ENCODE measurements around the gene FCN2. TPM values are rescaled to one million over a fixed set of nuclear protein-coding genes. Genes with fewer than 3 reads are reported as not detected.

The FCN2 gene
- polyA plus RNA-seq, 1 of the 3 experiments (the other 2 are of a cell fraction), result not detected

DNA sequence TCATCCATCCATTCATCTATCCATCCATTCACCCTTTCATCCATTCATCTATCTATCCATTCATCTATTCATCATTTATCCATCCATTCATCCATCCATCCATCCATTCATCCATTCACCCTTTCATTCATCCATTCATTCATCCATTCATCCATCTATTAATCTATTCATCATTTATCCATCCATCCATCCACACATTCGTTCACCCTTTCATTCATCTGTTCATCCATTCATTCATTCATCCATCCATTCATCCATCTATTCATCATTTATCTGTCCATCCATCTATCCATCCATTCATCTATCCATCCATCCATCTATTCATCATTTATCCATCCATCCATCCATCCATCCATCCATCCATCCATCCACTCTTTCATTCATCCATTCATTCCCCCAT is 33.9 kb upstream of the FCN2 start:
- Histone ChIP-seq H3K27ac (ENCODE audit: low read depth in 2 of 2, low read length in 1 of 2) (no peak overlapping the region), H4K20me1 (ENCODE audit: insufficient read depth) (no peaks in the 10 kb centered on the region; the same call in 1 of the 2 replicates), H3K4me2 (no peak overlapping the region), H3K9ac (no peak overlapping the region), H3K27me3 (ENCODE audit: insufficient read depth) (no peaks in the 10 kb centered on the region), H3K4me3 (ENCODE audit: low read depth in 2 of 2, low read length in 1 of 2) (no peak overlapping the region), H3K79me2 (ENCODE audit: insufficient read depth) (no peaks in the 10 kb centered on the region), H3K9me3 (no peaks in the 10 kb centered on the region), H2AFZ (ENCODE audit: low read depth) (no peak overlapping the region), H3K36me3 (replicated peaks in 1 of 2; ENCODE audit: control insufficient read depth in 1 of 2, insufficient read depth in 2 of 2, low read length in 1 of 2) (peaks cover 32 to 36% of the 10 kb centered on the region in 2 experiments), H3K4me1 (ENCODE audit: control insufficient read depth in 1 of 2, insufficient read depth in 2 of 2, low read depth in 1 of 2, low read length in 1 of 2) (no peaks in the 10 kb centered on the region), H3F3A (replicated peaks; ENCODE audit: insufficient read depth) (peaks cover 22% of the 10 kb centered on the region), H3K9me2 (no peaks in the 10 kb centered on the region)
- DNase-seq, result no peak
- 7% methylated on average over 1 of the region's 1 CpG for WGBS (ENCODE audit: low lambda C conversion rate)
- CTCF ChIA-PET, result no interaction called here
- POLR2A ChIA-PET, result no interaction called here
- TF ChIP-seq CHD2 (IDR thresholded peaks at IDR 0.05; ENCODE audit: low read length, partially characterized antibody) (no peak), TCF12 (IDR thresholded peaks at IDR 0.05) (no peak), EZH2phosphoT487 (IDR thresholded peaks at IDR 0.05; ENCODE audit: borderline replicate concordance, low read depth) (no peak), NRF1 (IDR thresholded peaks at IDR 0.05; ENCODE audit: low read depth, low read length) (no peak), POLR2AphosphoS5 (IDR thresholded peaks at IDR 0.05; ENCODE audit: low read depth, low read length) (no peak)
- TF ChIP-seq, protein P1, sequence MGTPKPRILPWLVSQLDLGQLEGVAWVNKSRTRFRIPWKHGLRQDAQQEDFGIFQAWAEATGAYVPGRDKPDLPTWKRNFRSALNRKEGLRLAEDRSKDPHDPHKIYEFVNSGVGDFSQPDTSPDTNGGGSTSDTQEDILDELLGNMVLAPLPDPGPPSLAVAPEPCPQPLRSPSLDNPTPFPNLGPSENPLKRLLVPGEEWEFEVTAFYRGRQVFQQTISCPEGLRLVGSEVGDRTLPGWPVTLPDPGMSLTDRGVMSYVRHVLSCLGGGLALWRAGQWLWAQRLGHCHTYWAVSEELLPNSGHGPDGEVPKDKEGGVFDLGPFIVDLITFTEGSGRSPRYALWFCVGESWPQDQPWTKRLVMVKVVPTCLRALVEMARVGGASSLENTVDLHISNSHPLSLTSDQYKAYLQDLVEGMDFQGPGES (IDR thresholded peaks at IDR 0.05; ENCODE audit: low read depth, low read length), result no peak
- TF ChIP-seq, protein P2, sequence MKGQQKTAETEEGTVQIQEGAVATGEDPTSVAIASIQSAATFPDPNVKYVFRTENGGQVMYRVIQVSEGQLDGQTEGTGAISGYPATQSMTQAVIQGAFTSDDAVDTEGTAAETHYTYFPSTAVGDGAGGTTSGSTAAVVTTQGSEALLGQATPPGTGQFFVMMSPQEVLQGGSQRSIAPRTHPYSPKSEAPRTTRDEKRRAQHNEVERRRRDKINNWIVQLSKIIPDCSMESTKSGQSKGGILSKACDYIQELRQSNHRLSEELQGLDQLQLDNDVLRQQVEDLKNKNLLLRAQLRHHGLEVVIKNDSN (IDR thresholded peaks at IDR 0.05; ENCODE audit: borderline replicate concordance, low read depth), result no peak
- TF ChIP-seq, protein P3, sequence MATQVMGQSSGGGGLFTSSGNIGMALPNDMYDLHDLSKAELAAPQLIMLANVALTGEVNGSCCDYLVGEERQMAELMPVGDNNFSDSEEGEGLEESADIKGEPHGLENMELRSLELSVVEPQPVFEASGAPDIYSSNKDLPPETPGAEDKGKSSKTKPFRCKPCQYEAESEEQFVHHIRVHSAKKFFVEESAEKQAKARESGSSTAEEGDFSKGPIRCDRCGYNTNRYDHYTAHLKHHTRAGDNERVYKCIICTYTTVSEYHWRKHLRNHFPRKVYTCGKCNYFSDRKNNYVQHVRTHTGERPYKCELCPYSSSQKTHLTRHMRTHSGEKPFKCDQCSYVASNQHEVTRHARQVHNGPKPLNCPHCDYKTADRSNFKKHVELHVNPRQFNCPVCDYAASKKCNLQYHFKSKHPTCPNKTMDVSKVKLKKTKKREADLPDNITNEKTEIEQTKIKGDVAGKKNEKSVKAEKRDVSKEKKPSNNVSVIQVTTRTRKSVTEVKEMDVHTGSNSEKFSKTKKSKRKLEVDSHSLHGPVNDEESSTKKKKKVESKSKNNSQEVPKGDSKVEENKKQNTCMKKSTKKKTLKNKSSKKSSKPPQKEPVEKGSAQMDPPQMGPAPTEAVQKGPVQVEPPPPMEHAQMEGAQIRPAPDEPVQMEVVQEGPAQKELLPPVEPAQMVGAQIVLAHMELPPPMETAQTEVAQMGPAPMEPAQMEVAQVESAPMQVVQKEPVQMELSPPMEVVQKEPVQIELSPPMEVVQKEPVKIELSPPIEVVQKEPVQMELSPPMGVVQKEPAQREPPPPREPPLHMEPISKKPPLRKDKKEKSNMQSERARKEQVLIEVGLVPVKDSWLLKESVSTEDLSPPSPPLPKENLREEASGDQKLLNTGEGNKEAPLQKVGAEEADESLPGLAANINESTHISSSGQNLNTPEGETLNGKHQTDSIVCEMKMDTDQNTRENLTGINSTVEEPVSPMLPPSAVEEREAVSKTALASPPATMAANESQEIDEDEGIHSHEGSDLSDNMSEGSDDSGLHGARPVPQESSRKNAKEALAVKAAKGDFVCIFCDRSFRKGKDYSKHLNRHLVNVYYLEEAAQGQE (IDR thresholded peaks at IDR 0.05; ENCODE audit: low read depth, low read length), result no peak
- TF ChIP-seq, protein P4, sequence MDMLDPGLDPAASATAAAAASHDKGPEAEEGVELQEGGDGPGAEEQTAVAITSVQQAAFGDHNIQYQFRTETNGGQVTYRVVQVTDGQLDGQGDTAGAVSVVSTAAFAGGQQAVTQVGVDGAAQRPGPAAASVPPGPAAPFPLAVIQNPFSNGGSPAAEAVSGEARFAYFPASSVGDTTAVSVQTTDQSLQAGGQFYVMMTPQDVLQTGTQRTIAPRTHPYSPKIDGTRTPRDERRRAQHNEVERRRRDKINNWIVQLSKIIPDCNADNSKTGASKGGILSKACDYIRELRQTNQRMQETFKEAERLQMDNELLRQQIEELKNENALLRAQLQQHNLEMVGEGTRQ (IDR thresholded peaks at IDR 0.05; ENCODE audit: borderline replicate concordance, low read depth, low read length), result no peak

GRCh38 chr9:134847138-134847537 is 33.5 kb upstream of the FCN2 start:
- 35% methylated on average over 3 of the region's 3 CpGs for WGBS (ENCODE audit: low lambda C conversion rate)
- Histone ChIP-seq H4K20me1 (ENCODE audit: insufficient read depth) (no peaks in the 10 kb centered on the region; the same call in 1 of the 2 replicates), H3K9me3 (no peaks in the 10 kb centered on the region), H3K9ac (no peak overlapping the region), H2AFZ (ENCODE audit: low read depth) (no peak overlapping the region), H3K36me3 (replicated peaks in 1 of 2; ENCODE audit: control insufficient read depth in 1 of 2, insufficient read depth in 2 of 2, low read length in 1 of 2) (peaks cover 29 to 31% of the 10 kb centered on the region in 2 experiments), H3K4me3 (ENCODE audit: low read depth in 2 of 2, low read length in 1 of 2) (no peak overlapping the region), H3K27ac (ENCODE audit: low read depth in 2 of 2, low read length in 1 of 2) (no peak overlapping the region), H3K4me1 (ENCODE audit: control insufficient read depth in 1 of 2, insufficient read depth in 2 of 2, low read depth in 1 of 2, low read length in 1 of 2) (no peaks in the 10 kb centered on the region), H3F3A (replicated peaks; ENCODE audit: insufficient read depth) (peaks cover 22% of the 10 kb centered on the region), H3K4me2 (no peak overlapping the region), H3K9me2 (no peaks in the 10 kb centered on the region), H3K79me2 (ENCODE audit: insufficient read depth) (no peaks in the 10 kb centered on the region), H3K27me3 (ENCODE audit: insufficient read depth) (no peaks in the 10 kb centered on the region)
- TF ChIP-seq FOXM1 (IDR thresholded peaks at IDR 0.05; ENCODE audit: low read depth) (no peak), FOSL2 (IDR thresholded peaks at IDR 0.05; ENCODE audit: borderline replicate concordance, low read depth) (no peak), RCOR1 (IDR thresholded peaks at IDR 0.05; ENCODE audit: low read length) (no peak)
- DNase-seq, result no peak
- POLR2A ChIA-PET, result no interaction called here
- CTCF ChIA-PET, result no interaction called here
